ENCODE data around the gene ITGA5. TPM values are rescaled to one million over a fixed set of nuclear protein-coding genes. Genes with fewer than 3 reads are reported as not detected.

Gene ITGA5
- total and polyA plus RNA-seq, 9 of the 15 experiments (the other 6 are each of a cell fraction or from before 2014, with no cell fraction given) = 9.1 to 82.1 (median 47.4) TPM

GRCh38 chr12:54409267-54409666 lies 9.8 kb downstream of the ITGA5 start:
- no peak for ATAC-seq
- 95% methylated on average over 7 of the region's 8 CpGs for WGBS (ENCODE audit: insufficient coverage, low coverage, missing lambda C conversion rate)
- Histone ChIP-seq H3K9ac (ENCODE audit: insufficient read depth in 1 of 2, low read depth in 2 of 2, low read length in 2 of 2) (no peak overlapping the region), H3K79me2 (ENCODE audit: control insufficient read depth, insufficient read depth, low read length) (peaks cover 34% of the 10 kb centered on the region), H3K4me3 (no peak overlapping the region), H3K9me1 (ENCODE audit: control insufficient read depth, insufficient read depth, low read length) (peaks cover 25% of the 10 kb centered on the region), H3K27me3 (ENCODE audit: control insufficient read depth in 2 of 2, insufficient read depth in 2 of 2, low read length in 2 of 2) (no peaks in the 10 kb centered on the region), H3K4me1 (replicated peaks in 1 of 2; ENCODE audit: control insufficient read depth in 2 of 2, insufficient read depth in 2 of 2, low read length in 2 of 2) (peaks cover 10 to 18% of the 10 kb centered on the region in 2 experiments), H3K9me3 (replicated peaks; ENCODE audit: control insufficient read depth, insufficient read depth, low read depth, low read length) (no peaks in the 10 kb centered on the region), H2AFZ (ENCODE audit: low read depth, low read length) (no peak overlapping the region), H4K20me1 (replicated peaks; ENCODE audit: control insufficient read depth, insufficient read depth, low read length) (peaks cover 36% of the 10 kb centered on the region), H3K4me2 (ENCODE audit: insufficient read depth, low read length) (no peak overlapping the region), H3K27ac (ENCODE audit: extremely low read depth, low read depth, low read length) (no peak overlapping the region), H3K36me3 (ENCODE audit: control insufficient read depth, insufficient read depth, low read length) (peaks cover 92% of the 10 kb centered on the region)
- FAIRE-seq = no peak
- in situ Hi-C loops (cut with MboI) (no loop called here), intact Hi-C loops (cut with micrococcal nuclease) (no loop called here)
- no peak for TF ChIP-seq RAD51 (IDR thresholded peaks at IDR 0.05; ENCODE audit: borderline replicate concordance, low read depth)
- no peak for TF ChIP-seq COPS2 (conservative IDR thresholded peaks at IDR 0.05)
- TF ChIP-seq PYGO2 (tag; IDR thresholded peaks at IDR 0.05) = no peak
- TF ChIP-seq NR1H2 (CRISPR knock-in tag; IDR thresholded peaks at IDR 0.05) = no peak
- peak; percentile 51; the same call in 1 of the 2 replicates for TF ChIP-seq POLR2G (IDR thresholded peaks at IDR 0.05; ENCODE audit: low read depth, low read length)
- TF ChIP-seq ZNF41 (CRISPR knock-in tag; conservative IDR thresholded peaks at IDR 0.05) = no peak
- ChIA-PET CTCF (ENCODE audit: low intra/inter-chr PET ratio) (no interaction called here), POLR2A (interaction anchor here (0.6 to 1.7 kb wide), 4 partner anchors 8 to 260 kb away, joined by 3 to 11 read pairs (median 4); no protein-coding TSS in a partner anchor)
- no TSS peak for BruUV-seq (replicated peaks)
- DNase-seq (ENCODE audit: extremely low read depth in 1 of 4, low spot score in 3 of 4) = no peak
